B cell (primary cell): ENCODE measurements around the gene TMCC3. TPM values are rescaled to one million over a fixed set of nuclear protein-coding genes. Genes with fewer than 3 reads are reported as not detected.
"Not testable (repeated sequence)": the region's sequence is repeated elsewhere in the genome, so short reads cannot be mapped to it uniquely, and the experiment has no call there.

ENCODE experiments used
- ATAC-seq: fragments of 200-7000 bp; cut with Tn5 transposase; one replicate; pipeline ENCODE4 v1.10.0; 2021; ENCODE audit warnings: low read depth, mild to moderate bottlenecking, moderate number of reproducible peaks, moderate library complexity
- CTCF ChIA-PET: fragments of 350-600 bp; sonication (Branson Sonifier 250); formaldehyde crosslinking; loops from one replicate; lab custom pipeline; 2021; ENCODE audit warnings: antibody characterized with exemption, inconsistent platforms; lab: Charles Lee
- POLR2A ChIA-PET: fragments of 350-600 bp; sonication (Branson Sonifier 250); formaldehyde crosslinking; loops from one replicate; lab custom pipeline; 2021; ENCODE audit warnings: antibody characterized with exemption; lab: Charles Lee
- DNase-seq: peaks from one replicate; pipeline ENCODE4 v3.0.0; 2013
- H2AFZ ChIP-seq: 2 replicates; pipeline ENCODE4 v1.6.1; 2012; ENCODE audit warnings: mild to moderate bottlenecking, low read depth, low read length; ENCODE audit not compliant: insufficient read depth, poor library complexity, severe bottlenecking
- H3K27ac ChIP-seq, 2 donors: 1 replicate in 1 of 2; 2 replicates in 1 of 2; pipeline ENCODE4 v1.5.1; 2012 to 2013; ENCODE audit warnings: low read length in 2 of 2, mild to moderate bottlenecking in 2 of 2, moderate library complexity in 1 of 2
- H3K27me3 ChIP-seq, 4 experiments: fragments of 200-600 bp in 1 of 4; sonication (generic) in 1 of 4; replicated peaks in 1 of 4; 1 replicate in 2 of 4; 2 replicates in 2 of 4; pipeline versions ENCODE4 v1.6.1 to v1.7.0; 2013 to 2016; ENCODE audit warnings: low read length in 3 of 4, mild to moderate bottlenecking in 2 of 4, mixed read lengths in 1 of 4, moderate library complexity in 1 of 4; ENCODE audit not compliant: insufficient read depth in 4 of 4, control insufficient read depth in 3 of 4; ENCODE audit errors: control extremely low read depth in 1 of 4
- H3K36me3 ChIP-seq, 2 experiments: replicated peaks in 1 of 2; 1 replicate in 1 of 2; 2 replicates in 1 of 2; pipeline versions ENCODE4 v1.6.1 to v1.7.1; 2013; ENCODE audit warnings: low read length in 1 of 2; ENCODE audit not compliant: insufficient read depth in 2 of 2, control insufficient read depth in 1 of 2; ENCODE audit errors: control extremely low read depth in 1 of 2, extremely low read depth in 1 of 2
- H3K4me1 ChIP-seq, 2 donors: fragments of 200-600 bp in 1 of 2; sonication (generic) in 1 of 2; 1 replicate in 1 of 2; 2 replicates in 1 of 2; pipeline versions ENCODE4 v1.5.1 to v1.6.1; 2013 to 2017; ENCODE audit warnings: low read length in 2 of 2; ENCODE audit not compliant: control insufficient read depth in 2 of 2, insufficient read depth in 2 of 2
- H3K4me2 ChIP-seq: replicated peaks from 2 replicates; pipeline ENCODE3; 2012; ENCODE audit warnings: mild to moderate bottlenecking, low read depth, low read length; ENCODE audit not compliant: poor library complexity, severe bottlenecking
- H3K4me3 ChIP-seq, 5 experiments: fragments of 200-600 bp in 1 of 5; sonication (generic) in 1 of 5; 1 replicate in 3 of 5; 2 replicates in 2 of 5; pipeline versions ENCODE4 v1.5.1 to v1.7.0; 2011 to 2016; ENCODE audit warnings: low read length in 4 of 5, mild to moderate bottlenecking in 4 of 5, low read depth in 2 of 5, control low read depth in 1 of 5, moderate library complexity in 1 of 5; ENCODE audit not compliant: insufficient read depth in 1 of 5; ENCODE audit errors: control extremely low read depth in 1 of 5, extremely low read depth in 1 of 5
- H3K79me2 ChIP-seq: fragments of 200-600 bp; sonication (generic); one replicate; pipeline ENCODE4 v1.6.0; 2016; ENCODE audit warnings: low read length; ENCODE audit not compliant: control insufficient read depth, insufficient read depth
- H3K9ac ChIP-seq: fragments of 200-600 bp; sonication (generic); 2 replicates; pipeline ENCODE4 v1.6.1; 2017; ENCODE audit warnings: mild to moderate bottlenecking, low read length, moderate library complexity
- H3K9me3 ChIP-seq, 3 donors: one replicate each; pipeline versions ENCODE4 v1.6.1 to v1.7.1; 2013; ENCODE audit warnings: low read length in 2 of 3; ENCODE audit not compliant: control insufficient read depth in 2 of 3, insufficient read depth in 1 of 3; ENCODE audit errors: control extremely low read depth in 1 of 3
- H4K20me1 ChIP-seq: 2 replicates; pipeline ENCODE4 v1.6.0; 2012; ENCODE audit warnings: mild to moderate bottlenecking, low read length; ENCODE audit not compliant: insufficient read depth, control insufficient read depth, poor library complexity, severe bottlenecking
- H3K27ac Mint-ChIP-seq: one replicate; pipeline ENCODE4 v1.8.0; 2021; ENCODE audit warnings: mixed read lengths
- H3K27me3 Mint-ChIP-seq: one replicate; pipeline ENCODE4 v1.8.0; 2021; ENCODE audit warnings: mixed read lengths
- H3K4me1 Mint-ChIP-seq: one replicate; pipeline ENCODE4 v1.8.0; 2021; ENCODE audit warnings: mixed read lengths
- H3K4me3 Mint-ChIP-seq: one replicate; pipeline ENCODE4 v1.8.0; 2021; ENCODE audit warnings: mixed read lengths
- H3K9me3 Mint-ChIP-seq: one replicate; pipeline ENCODE4 v1.8.0; 2022; ENCODE audit warnings: mixed read lengths; ENCODE audit not compliant: insufficient read depth
- CTCF ChIP-seq: fragments of 200-600 bp; IDR thresholded peaks from one replicate; pipeline ENCODE4 v1.8.0; 2022; ENCODE audit warnings: antibody characterized with exemption, mild to moderate bottlenecking
- EZH2 ChIP-seq: IDR thresholded peaks from 2 replicates; pipeline ENCODE4 v1.6.1; 2012; ENCODE audit warnings: borderline replicate concordance, low read depth, mild to moderate bottlenecking, moderate library complexity, low read length; ENCODE audit not compliant: insufficient read depth, poor library complexity, severe bottlenecking
- whole genome bisulfite sequencing: methylation state at CpG from one replicate; pipeline ENCODE4 v1.1.5; 2013; ENCODE audit warnings: missing lambda C conversion rate; ENCODE audit not compliant: insufficient coverage; 5-methylcytosine and 5-hydroxymethylcytosine counted together
- intact Hi-C: fragments of 100-400 bp; cut with micrococcal nuclease; formaldehyde crosslinking; loops from one replicate; pipeline ENCODE4 v1.10.0; 2022
- polyA plus RNA-seq: library from polyadenylated mRNA; depleted of rRNA; stranded (reverse); fragments of >200 nt; gene quantifications from 2 replicates; pipeline ENCODE4 v1.2.3, GENCODE V29; 2012
- total RNA-seq, 2 donors: library from RNA; stranded (reverse); fragments of 120-200 nt in 1 of 2; gene quantifications; 1 replicate in 1 of 2; 2 replicates in 1 of 2; pipeline versions ENCODE4 v1.2.3 to v1.2.4, GENCODE V29; 2013 to 2022

TMCC3 gene
- total and polyA plus RNA-seq, 2 donors (not counting 1 experiment from before 2014, with no cell fraction given): 4.5 to 8.8 TPM

- ATAC-seq, H3K27me3 ChIP-seq, H3K4me2 ChIP-seq, H3K27ac Mint-ChIP-seq, H3K4me1 ChIP-seq, H3K27ac ChIP-seq, H3K9me3 ChIP-seq, H3K4me1 Mint-ChIP-seq, H3K9ac ChIP-seq, H3K4me3 Mint-ChIP-seq, DNase-seq, H3K4me3 ChIP-seq, H3K79me2 ChIP-seq, H3K36me3 ChIP-seq, H3K9me3 Mint-ChIP-seq, H3K27me3 Mint-ChIP-seq, H2AFZ ChIP-seq, H4K20me1 ChIP-seq, POLR2A ChIA-PET: not testable (repeated sequence)
- CTCF ChIA-PET: interaction anchor here (1.2 kb wide), 1 partner anchor 273 kb away, joined by 3 read pairs; no protein-coding TSS in a partner anchor
- intact Hi-C loops: loop anchor here (5.0 to 10.0 kb wide), 2 partner anchors 121 to 473 kb away; partner anchors contain the start of gene NR2C1
- no CpG with 5 or more reads among the region's 5 CpGs for WGBS
Measured at GRCh38 chr12:94601307-94601706, 49.0 kb downstream of the TMCC3 start.

GRCh38 chr12:94599189-94599588 is 51.2 kb downstream of the TMCC3 start:
- H3K36me3 ChIP-seq: no peaks in the 10 kb centered on the region
- Mint-ChIP-seq H3K4me1 (peaks cover 11% of the 10 kb centered on the region), H3K9me3 (no peaks in the 10 kb centered on the region), H3K27me3 (no peaks in the 10 kb centered on the region), H3K4me3 (no peak overlapping the region), H3K27ac (no peak overlapping the region)
- POLR2A ChIA-PET: no interaction called here
- ATAC-seq: no peak
- no peak overlapping the region for H3K4me3 ChIP-seq
- CTCF ChIA-PET: interaction anchor here (0.5 to 1.3 kb wide), 2 partner anchors 124 to 1700 kb away, joined by 3 read pairs; no protein-coding TSS in a partner anchor
- H3K9ac ChIP-seq: no peak overlapping the region
- TF ChIP-seq CTCF: no peak
- TF ChIP-seq EZH2: no peak
- H3K4me2 ChIP-seq: no peak overlapping the region
- no peak for DNase-seq
- no peak overlapping the region for H3K27ac ChIP-seq
- H3K27me3 ChIP-seq: no peaks in the 10 kb centered on the region
- no peaks in the 10 kb centered on the region for H3K9me3 ChIP-seq
- WGBS: no CpG with 5 or more reads among the region's 4 CpGs
- no peak overlapping the region for H2AFZ ChIP-seq
- peaks cover 7% of the 10 kb centered on the region for H4K20me1 ChIP-seq
- peaks cover 5 to 6% of the 10 kb centered on the region in 2 donors for H3K4me1 ChIP-seq
- H3K79me2 ChIP-seq: peaks cover 6% of the 10 kb centered on the region
- intact Hi-C loops: no loop called here
